ENCODE data around the gene RAB21.
A peak's percentile ranks its signal among the peaks of the same experiment; 100 is the strongest.
"Not testable (repeated sequence)": the region's sequence is repeated elsewhere in the genome, so short reads cannot be mapped to it uniquely, and the experiment has no call there.

The RAB21 gene

DNA sequence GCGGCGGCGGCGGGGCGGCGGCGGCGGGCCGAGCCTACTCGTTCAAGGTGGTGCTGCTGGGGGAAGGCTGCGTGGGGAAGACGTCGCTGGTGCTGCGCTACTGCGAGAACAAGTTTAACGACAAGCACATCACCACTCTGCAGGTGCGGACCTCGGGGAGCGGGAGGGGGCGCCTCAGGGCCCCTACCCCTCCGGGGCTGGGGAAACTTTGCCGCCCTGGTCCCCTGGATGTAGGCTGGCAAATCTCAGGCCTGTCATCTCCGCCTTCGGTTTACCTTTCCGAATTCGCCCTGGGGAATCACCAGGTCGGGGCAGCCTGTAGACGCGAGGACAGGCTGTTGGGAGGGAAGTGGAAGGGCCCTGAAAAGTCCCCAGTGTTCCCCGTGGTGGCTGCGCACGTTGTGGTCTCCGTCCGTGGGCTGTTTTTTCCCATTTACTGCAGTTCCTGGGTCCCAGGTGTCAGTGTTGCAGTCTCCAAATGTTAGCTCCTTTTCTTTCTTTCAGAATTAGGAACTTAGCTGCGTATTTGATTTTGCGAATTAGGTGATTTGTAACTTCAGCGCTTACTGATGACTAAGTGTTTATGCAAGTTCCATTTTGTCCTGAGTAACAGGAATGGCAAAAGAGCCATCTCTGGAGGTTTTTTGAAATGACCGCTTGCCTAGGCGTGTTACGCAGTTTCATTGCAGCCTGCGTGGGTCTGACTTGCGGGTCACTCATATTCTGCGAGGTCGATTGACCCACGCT is 656 bp downstream of the RAB21 start:
- DNase-seq (ENCODE audit: extremely low read depth, low read depth), result peak; percentile 15
- TF ChIP-seq, protein P1, sequence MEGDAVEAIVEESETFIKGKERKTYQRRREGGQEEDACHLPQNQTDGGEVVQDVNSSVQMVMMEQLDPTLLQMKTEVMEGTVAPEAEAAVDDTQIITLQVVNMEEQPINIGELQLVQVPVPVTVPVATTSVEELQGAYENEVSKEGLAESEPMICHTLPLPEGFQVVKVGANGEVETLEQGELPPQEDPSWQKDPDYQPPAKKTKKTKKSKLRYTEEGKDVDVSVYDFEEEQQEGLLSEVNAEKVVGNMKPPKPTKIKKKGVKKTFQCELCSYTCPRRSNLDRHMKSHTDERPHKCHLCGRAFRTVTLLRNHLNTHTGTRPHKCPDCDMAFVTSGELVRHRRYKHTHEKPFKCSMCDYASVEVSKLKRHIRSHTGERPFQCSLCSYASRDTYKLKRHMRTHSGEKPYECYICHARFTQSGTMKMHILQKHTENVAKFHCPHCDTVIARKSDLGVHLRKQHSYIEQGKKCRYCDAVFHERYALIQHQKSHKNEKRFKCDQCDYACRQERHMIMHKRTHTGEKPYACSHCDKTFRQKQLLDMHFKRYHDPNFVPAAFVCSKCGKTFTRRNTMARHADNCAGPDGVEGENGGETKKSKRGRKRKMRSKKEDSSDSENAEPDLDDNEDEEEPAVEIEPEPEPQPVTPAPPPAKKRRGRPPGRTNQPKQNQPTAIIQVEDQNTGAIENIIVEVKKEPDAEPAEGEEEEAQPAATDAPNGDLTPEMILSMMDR (IDR thresholded peaks at IDR 0.05; ENCODE audit: low read depth, low read length), result no peak; the same call in 1 of the 2 replicates

DNA sequence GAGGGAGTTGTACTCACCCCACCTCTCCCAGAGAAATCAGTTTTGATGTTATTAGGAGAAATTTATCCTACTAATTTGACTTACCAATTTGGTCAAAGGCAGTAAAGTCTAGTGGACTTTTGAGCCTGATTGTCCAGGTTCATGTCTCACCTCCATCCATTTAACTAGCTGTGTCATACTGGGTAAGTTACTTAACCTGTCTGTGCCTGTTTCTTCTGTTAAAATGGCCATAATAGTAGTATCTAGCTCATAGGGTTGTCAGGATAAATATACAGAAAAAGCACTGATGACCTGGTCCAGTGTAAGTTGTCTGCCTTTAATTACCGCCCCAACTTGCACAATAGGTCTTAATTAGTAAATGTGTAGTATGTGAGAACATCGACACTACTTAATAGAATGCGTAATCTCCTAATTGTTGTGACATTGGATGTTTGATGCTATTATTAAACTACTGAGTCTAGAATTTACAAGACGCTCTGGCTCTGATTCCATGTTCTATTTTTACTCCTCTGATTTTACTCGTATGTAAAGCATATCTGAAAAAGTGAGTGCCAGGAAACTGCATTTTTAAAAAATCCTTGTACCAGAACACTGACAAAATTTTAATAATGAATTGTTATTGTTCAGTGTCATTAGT is 1.5 kb downstream of the RAB21 start:
- no peak for DNase-seq (ENCODE audit: extremely low read depth, low read depth)
- TF ChIP-seq, protein P1 (IDR thresholded peaks at IDR 0.05; ENCODE audit: low read depth, low read length), result no peak

DNA sequence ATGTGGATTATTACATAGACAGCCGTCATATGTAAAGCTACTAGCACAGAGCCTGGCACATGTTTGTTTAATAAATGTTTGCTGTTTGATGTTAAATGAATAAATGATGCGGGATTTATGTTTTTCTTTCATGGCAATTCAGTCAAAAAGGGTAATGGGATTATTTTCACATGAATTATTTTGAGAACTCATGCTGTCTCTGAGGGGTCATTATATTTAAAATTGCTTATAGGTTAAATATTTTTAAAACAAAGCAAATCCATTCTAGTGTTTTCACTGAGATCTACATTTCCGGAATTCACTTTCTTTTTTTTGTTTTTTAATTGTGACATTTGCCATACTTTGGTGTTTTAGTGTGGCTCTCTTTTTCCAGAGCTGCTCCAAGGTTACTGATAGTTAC is 5.3 kb downstream of the RAB21 start:
- TF ChIP-seq, protein P1 (IDR thresholded peaks at IDR 0.05; ENCODE audit: low read depth, low read length), result no peak
- DNase-seq (ENCODE audit: extremely low read depth, low read depth), result no peak

DNA sequence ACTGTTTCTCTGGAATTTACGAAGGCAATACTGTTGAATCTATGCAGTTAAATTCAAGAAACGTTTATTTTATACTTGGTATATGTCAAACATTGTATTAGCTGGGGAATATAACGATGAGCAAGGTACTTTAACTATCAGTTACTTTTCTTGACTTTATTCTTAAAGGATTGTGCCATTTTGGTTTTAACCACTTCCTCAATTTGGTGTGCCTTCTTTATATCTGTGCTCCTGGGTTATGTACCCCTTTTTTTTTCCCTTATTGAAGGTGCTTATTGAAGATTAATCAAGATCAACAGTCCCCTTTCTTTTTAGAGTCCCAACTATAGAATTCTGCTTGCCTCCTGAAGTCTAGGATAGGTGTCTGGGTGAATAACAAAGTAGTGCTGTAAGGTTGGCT is 5.8 kb downstream of the RAB21 start:
- TF ChIP-seq, protein P1 (IDR thresholded peaks at IDR 0.05; ENCODE audit: low read depth, low read length), result no peak
- DNase-seq (ENCODE audit: extremely low read depth, low read depth), result no peak

DNA sequence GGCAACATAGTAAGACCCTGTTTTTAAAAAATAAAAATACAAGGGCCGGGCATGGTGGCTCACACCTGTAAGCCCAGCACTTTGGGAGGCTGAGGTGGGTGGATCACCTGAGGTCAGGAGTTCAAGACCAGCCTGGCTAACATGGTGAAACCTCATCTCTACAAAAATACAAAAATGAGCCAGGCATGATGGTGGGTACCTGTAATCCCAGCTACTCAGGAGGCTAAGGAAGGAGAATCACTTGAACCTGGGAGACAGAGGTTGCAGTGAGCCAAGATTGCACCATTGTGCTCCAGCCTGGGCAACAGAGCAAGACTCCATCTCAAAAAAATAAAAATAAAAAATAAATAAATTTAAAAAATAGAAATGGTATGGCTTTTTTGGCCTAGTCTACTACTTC is 6.7 kb downstream of the RAB21 start:
- not testable (repeated sequence) for DNase-seq (ENCODE audit: extremely low read depth, low read depth)

DNA sequence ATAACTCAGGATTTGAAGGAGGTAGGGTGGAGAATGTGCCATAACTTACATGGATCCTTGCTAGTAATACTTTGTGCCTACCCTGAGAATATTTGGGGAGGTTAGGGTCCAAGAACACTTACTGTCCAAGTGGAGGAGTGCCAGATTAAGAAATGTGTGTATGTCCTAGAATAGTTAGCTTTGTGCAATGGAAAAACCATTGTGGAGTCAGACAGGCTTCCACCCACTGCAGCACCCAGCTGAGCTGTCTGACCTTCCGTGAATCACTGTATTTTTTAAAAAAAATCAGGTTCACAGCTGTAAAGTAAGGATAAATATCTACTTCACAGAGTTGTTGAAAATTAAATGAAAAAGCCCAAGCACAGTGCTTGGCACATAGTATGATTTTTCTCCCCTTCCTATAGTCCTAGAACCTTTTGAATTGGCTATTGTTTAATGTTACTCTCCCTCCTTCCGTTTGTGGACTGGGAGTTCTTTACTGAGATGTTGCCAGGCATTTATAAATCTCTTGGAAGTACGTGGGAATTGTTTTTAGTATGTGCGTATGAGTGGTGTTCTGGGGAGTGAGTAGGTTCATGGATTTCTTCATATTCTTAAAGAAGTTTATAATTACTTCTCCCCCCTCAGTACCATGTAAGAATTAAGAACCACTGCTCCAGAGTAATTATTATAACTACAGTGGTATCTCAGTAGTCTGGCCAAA is 9.2 kb downstream of the RAB21 start:
- TF ChIP-seq, protein P1 (IDR thresholded peaks at IDR 0.05; ENCODE audit: low read depth, low read length), result no peak
- DNase-seq (ENCODE audit: extremely low read depth, low read depth), result no peak

DNA sequence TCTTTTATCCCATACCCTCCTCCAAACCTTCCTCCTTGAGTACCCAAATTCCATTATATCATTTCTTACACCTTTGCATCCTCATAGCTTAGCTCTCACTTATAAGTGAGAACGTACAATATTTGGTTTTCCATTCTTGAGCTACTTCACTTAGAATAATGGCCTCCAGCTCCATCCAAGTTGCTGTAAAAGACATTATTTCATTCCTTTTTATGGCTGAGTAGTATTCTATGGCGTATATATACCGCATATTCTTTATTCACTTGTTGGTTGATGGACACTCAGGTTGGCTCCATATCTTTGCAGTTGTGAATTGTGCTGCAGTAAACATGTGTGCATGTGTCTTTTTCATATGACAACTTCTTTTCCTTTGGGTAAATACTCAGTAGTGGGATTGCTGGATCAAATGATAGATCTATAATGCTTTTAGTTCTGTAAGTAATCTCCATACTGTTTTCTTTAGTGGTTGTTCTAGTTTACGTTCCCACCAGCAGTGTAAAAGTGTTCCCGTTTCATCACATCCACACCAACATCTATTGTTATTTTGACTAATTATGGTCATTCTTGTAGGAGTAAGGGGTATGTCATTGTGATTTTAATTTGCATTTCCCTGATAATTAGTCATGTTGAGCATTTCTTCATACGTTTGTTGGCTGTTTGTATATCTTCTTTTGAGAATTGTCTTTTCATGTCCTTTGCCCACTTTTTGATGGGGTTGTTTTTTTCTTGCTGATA is 10.1 kb downstream of the RAB21 start:
- DNase-seq (ENCODE audit: extremely low read depth, low read depth), result no peak
- TF ChIP-seq, protein P1 (IDR thresholded peaks at IDR 0.05; ENCODE audit: low read depth, low read length), result no peak

All from AG09319 (cell line).